GM10266 (cell line): ENCODE data around the gene ARHGAP4.
A peak's percentile ranks its signal among the peaks of the same experiment; 100 is the strongest.

Experiments
- DNase-seq: peaks from one replicate; pipeline ENCODE4 v3.0.0; 2012; ENCODE audit errors: extremely low spot score
- TF ChIP-seq, protein P1 (sequence below): IDR thresholded peaks from 2 replicates; pipeline ENCODE4 v1.5.1; 2012; ENCODE audit warnings: mild to moderate bottlenecking, low read depth; ENCODE audit not compliant: control insufficient read depth, insufficient read depth; ENCODE audit errors: missing control alignments

Gene ARHGAP4

DNA sequence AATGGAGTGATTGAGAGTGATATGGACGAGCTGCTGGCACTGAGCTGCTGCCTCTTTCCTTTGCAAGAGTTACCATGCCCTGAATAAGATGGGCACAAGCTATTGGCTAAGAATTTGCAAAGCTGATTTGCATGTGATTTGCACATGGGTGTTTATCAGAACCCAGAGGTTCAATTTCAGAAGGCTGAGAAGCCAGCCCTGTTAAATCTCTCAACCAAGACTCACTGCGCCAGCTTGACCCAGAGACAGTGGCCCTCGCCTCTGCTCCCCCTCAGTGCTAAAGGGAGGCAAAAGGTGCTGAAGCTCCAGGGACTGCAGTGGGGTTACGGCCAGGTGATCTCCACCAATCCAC lies 701 bp downstream of the ARHGAP4 start:
- TF ChIP-seq, protein P1, sequence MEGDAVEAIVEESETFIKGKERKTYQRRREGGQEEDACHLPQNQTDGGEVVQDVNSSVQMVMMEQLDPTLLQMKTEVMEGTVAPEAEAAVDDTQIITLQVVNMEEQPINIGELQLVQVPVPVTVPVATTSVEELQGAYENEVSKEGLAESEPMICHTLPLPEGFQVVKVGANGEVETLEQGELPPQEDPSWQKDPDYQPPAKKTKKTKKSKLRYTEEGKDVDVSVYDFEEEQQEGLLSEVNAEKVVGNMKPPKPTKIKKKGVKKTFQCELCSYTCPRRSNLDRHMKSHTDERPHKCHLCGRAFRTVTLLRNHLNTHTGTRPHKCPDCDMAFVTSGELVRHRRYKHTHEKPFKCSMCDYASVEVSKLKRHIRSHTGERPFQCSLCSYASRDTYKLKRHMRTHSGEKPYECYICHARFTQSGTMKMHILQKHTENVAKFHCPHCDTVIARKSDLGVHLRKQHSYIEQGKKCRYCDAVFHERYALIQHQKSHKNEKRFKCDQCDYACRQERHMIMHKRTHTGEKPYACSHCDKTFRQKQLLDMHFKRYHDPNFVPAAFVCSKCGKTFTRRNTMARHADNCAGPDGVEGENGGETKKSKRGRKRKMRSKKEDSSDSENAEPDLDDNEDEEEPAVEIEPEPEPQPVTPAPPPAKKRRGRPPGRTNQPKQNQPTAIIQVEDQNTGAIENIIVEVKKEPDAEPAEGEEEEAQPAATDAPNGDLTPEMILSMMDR = no peak

DNA sequence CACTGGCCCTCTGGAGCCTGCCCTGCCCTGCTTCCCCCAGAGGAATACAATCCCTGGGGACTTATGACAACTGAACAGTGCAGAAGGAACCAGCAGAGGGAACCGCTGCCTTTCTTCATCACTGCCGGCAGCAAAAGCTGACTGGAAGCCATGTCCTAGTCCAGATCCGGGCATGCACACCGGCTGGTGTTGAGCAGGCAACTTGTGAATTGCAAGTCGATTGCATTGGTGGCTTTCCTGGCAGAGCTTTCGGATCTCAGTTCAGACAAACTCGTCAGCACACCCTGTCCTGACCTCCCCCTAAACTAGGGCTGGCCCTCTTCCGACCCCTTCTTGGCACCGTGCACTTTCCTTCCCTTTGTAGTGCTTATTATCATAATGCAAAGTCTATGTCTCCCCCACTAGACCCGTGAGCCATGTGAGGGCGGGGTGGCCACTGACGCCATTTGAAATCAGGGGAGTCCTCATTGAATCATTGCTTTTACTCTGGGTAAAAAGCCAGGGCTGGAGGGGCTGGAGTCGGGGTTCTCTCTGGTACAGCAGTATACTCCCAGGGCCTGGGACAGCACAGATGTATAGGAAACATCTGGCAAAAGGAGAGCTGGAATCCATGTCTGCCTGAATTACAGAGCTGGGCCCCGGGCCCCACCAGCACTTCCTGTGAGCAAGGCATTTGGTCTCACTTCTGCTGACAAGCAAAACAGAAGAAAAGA lies 1.8 kb downstream of the ARHGAP4 start:
- TF ChIP-seq, protein P1 = peak; percentile 37
- DNase-seq = peak; percentile 49

More for the DNA sequence above, 701 bp downstream of the ARHGAP4 start:
- no peak for DNase-seq

DNA sequence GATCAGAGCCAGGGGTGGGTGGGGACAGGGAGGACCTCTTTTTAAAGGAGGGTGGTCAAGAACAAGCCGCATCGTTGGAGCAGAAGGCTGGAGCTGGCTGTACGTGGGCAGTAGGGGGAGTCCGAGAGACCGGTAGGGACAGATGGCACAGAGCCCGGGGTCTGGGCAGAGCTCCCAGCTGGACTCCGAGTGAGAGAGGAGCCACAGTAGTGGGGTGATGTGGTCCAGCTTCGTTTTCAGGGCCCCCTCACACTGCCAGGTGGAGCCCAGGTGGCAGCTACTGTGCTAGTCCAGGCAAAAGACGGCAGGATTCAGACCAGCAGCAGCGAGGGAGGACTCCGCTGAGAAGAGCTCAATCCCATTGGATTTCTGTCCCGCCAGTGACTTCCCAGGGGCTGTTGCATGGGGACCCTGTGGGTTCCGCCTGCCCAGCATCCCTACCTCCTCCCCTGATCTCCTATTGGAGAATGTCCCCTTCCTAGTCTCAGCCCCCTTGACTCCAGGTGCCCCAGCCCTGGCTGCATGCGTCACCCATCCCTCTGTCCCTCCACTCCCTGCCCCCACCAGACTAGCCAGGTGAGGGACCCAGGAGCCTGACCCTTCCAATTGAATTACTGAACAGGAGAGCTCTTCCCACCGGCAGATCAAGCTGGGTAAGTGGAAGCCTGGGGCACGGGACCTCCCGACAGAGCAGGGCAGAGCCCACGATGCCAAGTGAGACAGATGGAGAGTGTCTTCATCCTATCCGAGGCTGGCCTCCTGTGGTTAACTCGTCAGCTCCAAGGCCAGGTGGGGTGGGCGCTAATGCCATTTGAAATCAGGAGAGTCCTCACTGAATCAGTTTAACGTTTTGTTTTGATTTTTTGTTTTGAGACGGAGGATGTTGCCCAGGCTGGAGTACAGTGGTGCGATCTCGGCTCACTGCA lies 2.9 kb downstream of the ARHGAP4 start:
- no peak for DNase-seq
- TF ChIP-seq, protein P1 = peak; percentile 38

DNA sequence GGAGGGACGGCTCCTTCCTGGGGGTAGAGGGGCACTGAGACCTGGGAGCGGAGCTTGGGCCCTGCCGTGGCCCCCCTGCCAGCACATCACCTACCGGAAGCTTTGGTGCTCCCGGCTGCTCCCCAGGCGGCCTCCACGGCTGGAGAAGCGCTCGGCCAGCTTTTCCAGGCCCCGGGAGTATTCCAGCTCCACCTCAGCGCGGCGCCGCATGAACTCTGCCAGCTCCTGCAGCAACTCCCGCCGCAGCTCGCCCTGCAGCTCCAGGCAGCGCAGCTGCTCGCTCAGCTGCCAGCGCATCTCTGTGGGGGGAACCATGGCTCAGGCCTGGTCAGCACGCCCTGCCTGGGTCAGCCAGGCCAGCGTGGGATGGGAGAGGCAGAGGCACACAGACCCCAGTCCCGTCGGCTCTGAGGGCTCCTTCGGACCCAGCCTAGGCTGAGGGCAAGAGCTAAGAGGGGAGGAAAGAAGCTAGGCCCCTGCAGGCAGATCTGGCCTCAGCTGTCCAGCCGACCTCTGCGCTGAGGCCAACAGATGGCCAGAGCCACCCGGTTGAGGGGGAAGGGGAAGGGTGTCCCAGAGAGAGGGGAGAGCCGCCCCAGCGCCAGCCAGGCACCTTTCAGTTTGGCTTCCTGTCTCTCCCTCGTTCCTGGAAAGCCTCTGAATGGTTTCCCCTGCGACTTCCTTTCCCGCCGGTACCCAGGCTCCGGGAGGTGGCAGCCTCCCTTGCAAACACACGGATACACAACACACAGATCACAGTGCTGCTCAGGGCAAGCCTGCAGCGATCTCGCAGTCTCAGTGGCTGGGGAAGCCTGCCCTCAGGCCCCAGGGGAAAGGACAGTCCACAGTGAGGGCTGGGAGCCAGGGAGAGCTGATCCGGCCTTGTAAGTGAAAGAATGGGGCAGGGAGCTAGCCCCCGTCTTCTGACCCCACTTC lies 4.3 kb downstream of the ARHGAP4 start:
- TF ChIP-seq, protein P1 = no peak
- no peak for DNase-seq

DNA sequence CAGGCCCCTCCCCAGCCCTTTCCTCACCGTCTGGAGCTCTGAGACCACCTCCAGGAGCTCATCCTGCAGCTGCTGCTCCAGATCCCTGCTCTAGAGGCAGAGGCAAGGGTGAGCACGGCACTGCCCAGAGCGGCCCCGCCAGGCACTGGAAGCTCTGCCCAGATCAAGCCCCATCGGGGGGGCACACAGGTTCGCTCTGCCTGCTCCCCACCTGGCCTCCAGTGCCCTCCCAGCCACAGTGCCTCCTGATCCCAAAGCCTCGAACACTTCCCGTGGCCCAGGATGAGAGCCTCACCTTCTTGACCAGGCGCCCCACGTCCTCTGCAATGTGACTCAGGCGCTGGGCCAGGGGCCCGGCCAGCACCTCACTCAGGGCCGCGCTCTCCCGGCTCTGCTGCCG lies 5.0 kb downstream of the ARHGAP4 start:
- no peak for DNase-seq
- TF ChIP-seq, protein P1 = no peak

DNA sequence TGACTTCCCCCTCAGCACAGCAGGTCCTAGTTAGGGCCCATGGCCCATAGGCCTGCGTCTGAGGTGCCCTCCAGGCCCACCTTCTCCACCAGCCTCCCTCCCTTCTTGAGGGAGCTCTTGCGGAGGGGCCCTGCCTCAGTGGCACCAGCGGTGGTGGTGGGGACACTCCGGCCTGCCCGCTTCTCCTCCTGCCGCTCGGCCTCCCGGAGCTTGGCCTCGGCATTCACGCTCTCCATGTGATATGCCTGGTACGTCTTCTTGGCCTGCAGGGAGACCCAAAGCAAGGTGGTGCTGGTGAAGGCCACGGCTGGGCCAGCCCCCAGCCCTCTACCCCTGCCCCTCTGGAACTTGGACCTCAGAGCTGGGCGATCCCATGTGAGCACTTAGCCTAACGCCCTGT lies 5.5 kb downstream of the ARHGAP4 start:
- TF ChIP-seq, protein P1 = no peak

More for the DNA sequence above, 5.5 kb downstream of the ARHGAP4 start:
- no peak for DNase-seq
